ENCODE measurements around the gene LTF.
"Not testable (repeated sequence)": the region's sequence is repeated elsewhere in the genome, so short reads cannot be mapped to it uniquely, and the experiment has no call there.

LTF gene

GRCh38 chr3:46388847-46389246, 75.9 kb downstream of the LTF start:
- DNase-seq: not testable (repeated sequence)

GRCh38 chr3:46386205-46386604, 78.5 kb downstream of the LTF start:
- no peak for DNase-seq
